ENCODE measurements around the gene TMEM200B.
"Not testable (repeated sequence)": the region's sequence is repeated elsewhere in the genome, so short reads cannot be mapped to it uniquely, and the experiment has no call there.

TMEM200B gene

GRCh38 chr1:29123887-29124365 is at the start of gene TMEM200B:
TMEM200B (minus strand) TSS chr1:29123903; CDS start chr1:29121828, 2,075 bp downstream.
- DNase-seq = no peak

DNA sequence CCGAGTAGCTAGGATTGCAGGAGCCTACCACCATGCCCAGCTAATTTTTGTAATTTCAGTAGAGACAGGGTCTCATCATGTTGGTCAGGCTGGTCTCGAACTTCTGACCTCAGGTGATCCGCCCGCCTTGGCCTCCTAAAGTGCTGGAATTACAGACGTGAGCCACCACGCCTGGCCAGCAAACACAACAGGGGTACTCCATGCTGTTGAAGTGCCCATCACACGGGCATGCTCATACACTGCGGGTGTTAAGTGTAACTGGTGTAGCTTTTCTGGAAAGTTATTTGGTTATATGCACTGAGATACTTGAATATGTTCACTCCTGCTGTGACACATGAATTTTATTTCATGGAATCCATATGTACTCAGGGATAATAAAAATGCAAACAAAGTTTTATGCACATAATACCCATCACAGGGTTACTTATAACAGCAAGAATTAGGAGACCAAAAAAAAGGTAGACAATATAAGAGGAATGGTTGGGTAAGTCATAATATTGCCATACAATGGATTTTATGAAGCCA is 48.8 kb upstream of the TMEM200B start:
- no peak for DNase-seq

GRCh38 chr1:29171521-29171920 is 47.8 kb upstream of the TMEM200B start:
- no peak for DNase-seq

DNA sequence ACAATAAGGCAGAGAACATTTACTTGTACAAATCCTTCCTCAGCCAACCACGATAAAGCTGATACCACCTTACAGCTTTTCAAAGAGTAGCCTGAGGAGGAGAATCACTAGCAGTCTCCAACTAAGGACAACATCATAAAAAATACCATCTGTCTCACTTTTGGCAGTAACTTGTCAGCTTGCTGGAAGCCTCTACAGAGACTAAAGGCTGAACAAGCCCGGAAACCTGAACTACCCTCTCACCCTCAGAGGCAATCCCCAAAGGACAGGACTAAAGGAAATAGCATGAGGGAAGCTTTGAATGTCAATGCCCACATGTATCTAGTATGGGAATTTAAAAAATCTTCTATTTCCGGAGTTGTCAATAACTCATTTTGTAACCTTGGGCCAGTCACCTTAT is 47.4 kb upstream of the TMEM200B start:
- no peak for DNase-seq

DNA sequence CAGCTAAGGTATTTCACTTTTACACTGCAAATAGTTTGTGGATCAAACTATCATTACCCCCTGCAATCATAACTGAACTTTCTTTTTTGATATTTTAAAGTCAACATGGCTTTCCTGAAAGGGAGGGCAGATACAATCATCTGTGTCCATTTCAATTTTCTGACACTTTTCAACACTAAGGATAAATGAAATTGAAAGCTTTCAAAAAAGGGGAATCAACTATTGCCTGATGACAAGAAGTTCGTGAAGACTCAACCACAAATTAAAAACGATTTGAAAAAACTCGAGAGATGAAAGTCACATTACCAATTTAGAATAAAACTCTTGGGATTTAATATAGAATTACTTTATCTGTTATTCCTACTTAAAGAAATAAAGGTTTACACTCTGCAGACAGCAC is 46.3 kb upstream of the TMEM200B start:
- DNase-seq = no peak

DNA sequence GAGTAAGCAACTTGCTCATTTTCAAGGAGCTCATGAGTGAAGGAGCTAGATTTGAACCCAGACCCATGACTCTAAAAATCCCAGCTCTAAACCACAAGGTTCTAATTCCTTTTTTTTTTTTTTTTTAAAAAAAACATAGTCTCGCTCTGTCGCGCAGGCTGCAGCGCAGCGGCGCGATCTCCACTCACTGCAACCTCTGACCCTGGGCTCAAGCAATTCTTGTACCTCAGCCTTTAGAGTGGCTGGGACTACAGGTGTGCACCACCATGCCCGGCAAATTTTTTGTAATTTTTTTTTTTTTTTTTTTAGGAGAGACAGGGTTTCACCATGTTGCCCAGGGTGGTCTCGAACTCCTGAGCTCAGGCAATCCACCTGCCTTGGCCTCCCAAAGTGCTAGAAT is 44.2 kb upstream of the TMEM200B start:
- DNase-seq = no peak

GRCh38 chr1:29166291-29166878 is 42.7 kb upstream of the TMEM200B start:
- no peak for DNase-seq

- DNase-seq = no peak
Observed at GRCh38 chr1:29164588-29164987, 40.9 kb upstream of the TMEM200B start.

DNA sequence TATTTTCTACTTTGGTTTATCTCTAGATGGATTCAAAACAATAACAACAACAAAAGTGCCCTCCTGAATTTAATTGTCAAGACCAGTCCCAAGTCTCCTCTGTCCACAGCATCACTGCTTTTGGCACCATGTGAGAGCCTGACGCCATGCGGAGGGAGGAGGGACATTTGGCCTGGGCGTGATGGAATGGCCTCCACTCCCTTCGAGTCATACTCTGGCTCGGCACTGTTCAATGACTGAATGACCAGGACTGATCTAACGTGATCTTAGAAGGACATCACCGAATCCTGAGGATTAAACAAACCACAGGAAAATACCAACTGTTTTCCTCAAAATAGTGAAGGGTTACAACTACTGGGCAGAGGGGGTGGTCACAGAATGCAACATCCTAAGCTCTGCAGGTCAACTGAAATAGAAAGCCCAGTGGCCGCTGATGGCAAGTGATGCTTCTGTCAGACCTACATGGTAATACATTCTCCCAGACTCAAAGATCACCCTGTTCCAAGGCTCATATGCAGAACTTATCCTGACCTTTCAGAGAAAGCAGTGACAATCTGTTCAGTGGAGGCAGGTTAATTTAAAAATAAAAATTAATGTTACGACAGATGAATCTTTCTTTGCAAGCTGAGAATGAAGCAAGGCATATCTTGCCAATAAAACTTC is 38.9 kb upstream of the TMEM200B start:
- no peak for DNase-seq

- peak; percentile 44 for DNase-seq
Observed at GRCh38 chr1:29162025-29162424, 38.3 kb upstream of the TMEM200B start.

DNA sequence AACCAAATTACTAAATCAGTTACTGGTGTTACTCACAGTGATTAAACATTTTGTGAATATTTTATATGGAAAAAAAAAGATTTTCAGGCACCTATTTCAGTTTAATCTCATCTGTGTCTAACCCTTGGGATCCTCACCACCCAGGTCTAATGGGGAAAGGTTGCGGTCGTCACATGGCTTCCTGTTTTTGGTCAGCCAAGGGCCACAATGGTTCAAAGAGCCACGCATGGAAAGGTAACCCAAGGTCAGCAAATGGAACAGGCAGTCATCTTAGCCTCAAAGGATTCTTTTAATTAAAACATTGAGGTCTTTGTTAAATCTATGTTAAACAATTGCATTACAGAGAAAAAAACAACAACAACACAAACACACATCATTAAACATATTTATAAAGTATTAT is 36.1 kb upstream of the TMEM200B start:
- DNase-seq = no peak

DNA sequence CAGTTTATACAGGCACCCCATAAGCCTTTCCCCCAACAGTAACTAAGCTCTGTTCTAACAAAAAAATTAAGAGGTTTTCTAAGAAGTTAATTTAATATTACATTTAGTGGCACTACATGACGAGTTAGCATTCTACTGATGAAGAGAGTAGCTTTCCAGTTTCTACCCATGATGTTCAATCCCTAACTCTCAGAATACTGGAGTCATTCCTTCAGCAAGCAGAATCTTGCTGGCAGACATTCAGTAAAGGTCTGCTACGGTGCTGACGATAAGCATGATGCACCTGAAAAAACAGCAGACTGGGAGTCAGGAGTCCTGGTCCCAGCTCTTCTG is 33.5 kb upstream of the TMEM200B start:
- no peak for DNase-seq

- no peak for DNase-seq
Observed at GRCh38 chr1:29156543-29157268, 33.0 kb upstream of the TMEM200B start.

DNA sequence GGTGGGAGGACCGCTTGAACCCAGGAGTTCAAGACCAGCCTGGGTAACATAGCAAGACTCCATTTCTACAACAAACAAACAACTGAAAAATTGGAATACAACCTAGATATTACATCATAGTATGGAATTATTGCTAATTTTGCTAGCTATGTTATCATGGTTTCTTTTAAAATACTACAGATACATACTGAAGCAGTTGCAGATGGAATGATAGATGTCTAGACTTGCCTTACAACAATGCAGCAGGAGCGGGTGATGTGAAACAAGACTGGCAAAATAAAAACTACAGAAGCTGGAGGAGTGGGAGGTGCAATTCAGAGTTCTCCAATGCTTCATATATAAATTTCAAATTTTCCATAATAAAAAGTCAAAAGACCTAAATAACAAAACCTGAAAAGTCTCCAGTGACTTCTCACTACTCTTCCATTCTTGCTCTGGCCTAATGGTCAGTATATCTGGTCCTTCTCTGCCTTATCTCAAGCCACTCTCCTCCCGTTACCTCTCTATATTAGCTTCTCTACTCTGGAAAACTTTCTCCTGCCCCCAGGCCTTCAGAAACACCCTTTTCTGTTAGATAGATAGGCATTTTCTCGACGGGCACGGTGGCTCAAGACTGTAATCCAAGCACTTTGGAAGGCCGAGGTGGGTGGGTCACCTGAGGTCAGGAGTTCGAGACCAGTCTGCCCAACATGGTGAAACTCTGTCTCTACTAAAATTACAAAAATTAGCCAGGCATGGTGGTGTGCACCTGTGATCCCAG is 28.5 kb upstream of the TMEM200B start:
- DNase-seq = no peak

DNA sequence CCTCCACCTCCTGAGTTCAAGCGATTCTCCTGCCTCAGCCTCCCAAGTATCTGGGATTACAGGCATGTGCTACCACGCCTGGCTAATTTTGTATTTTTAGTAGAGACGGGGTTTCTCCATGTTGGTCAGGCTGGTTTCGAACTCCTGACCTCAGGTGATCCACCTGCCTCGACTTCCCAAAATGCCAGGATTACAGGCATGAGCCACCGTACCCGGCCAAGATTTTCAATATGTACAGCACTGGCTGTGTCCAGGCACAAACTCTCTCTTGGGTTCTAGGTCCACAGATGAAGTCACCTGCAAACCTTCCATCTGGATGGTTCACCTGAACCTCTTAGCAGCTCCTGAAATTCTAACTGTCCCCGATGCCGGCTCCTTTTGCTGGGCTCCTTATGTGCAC is 26.6 kb upstream of the TMEM200B start:
- DNase-seq = not testable (repeated sequence)

GRCh38 chr1:29148656-29149491 is 25.2 kb upstream of the TMEM200B start:
- no peak for DNase-seq

DNA sequence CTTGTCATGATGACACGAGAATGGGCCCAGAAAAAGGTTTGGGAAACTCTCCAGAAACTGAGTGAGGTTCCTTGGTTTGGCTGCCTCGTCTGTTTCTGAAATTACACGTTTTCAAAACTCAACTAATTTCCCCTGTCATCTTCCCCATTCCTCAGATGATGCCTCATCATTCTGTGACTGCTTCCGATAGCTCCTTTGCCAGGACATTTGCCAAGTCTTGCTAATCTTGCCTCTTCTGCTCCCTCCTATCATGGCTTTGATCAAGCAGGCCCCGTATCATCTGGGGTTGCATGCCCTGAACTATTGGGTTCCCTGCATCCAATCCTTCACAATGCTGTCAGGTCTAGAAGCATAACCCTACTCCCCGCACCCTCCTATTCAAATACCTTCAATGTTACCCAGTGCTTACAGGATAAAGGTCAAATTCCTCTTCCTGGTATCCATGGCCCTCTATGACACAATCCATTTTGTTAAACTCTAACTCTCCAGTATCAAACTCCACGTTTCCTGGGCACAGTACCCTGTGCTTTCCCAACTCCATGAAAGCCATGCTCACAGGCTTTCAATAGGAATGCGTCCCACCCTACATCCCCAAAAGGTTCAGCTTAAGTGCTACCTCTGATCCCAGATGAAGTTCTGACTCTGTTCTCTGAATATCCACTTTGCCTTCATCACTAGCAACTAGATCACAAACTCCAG is 22.2 kb upstream of the TMEM200B start:
- DNase-seq = no peak

- no peak for DNase-seq
Observed at GRCh38 chr1:29144178-29144577, 20.5 kb upstream of the TMEM200B start.

DNA sequence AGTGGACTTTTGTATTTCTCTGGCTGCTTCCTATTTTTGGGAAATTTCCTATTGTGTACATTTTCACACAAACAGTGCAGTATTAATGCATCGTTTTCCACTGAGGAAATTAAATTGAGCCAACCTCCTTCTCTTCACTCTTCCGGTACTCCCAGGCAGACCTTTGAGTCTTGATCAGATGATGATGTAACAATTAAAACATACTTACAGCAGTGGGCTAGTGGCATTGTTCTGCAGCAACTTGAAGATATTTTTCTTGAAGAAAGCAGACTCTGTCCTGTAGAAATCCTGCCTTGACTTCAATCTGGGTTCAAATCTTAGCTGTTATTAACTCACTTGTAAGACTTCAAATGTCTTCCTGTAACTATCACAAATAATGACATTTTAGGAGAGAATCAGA is 19.0 kb upstream of the TMEM200B start:
- no peak for DNase-seq

DNA sequence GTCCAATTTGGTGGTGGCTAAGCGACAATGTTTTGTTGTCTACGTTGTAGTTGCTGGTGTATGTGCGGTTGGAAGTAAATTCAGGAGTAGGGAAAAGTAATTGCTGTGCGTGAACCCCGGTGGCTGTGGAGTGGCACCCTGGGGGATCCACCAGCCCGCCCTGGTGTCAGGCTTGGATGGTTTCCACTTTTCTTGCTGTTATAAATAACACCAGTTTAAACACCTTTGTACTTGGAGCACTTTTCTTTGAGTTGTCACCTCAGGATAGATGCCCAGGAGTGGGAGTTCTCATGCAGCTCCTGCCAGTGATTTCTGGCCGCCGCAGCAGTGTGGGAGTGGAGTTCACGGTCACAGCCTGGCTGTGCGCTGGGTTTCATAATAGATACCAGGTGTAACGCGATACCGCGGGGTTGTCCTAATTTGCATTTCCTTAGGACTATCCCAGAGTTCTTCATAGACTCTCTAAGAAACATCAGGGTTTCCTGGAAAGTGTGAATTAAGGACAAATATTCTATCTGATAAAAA is 12.8 kb upstream of the TMEM200B start:
- DNase-seq = no peak

GRCh38 chr1:29134695-29135028 is 11.0 kb upstream of the TMEM200B start:
- no peak for DNase-seq

Measured in DMS153 (cell line).